Adrenal gland (tissue), 12 donors: ENCODE measurements around the gene METTL14. TPM values are rescaled to one million over a fixed set of nuclear protein-coding genes. Genes with fewer than 3 reads are reported as not detected.

Experiments
- DNase-seq, 7 donors: peaks; one replicate each; pipeline ENCODE4 v3.0.0-alpha.2; 2019 to 2020
- H3K27ac ChIP-seq, 5 donors: fragments of 200-600 bp; sonication (generic) in 4 of 5; 1 replicate in 3 of 5; 2 replicates in 2 of 5; pipeline versions ENCODE4 v1.5.1 to v1.8.0; 2016 to 2020; ENCODE audit warnings: mild to moderate bottlenecking in 1 of 5
- H3K27me3 ChIP-seq: fragments of 200-600 bp; 2 replicates; pipeline ENCODE4 v1.8.0; 2021
- H3K36me3 ChIP-seq, 2 donors: fragments of 200-600 bp; replicated peaks in 1 of 2; 1 replicate in 1 of 2; 2 replicates in 1 of 2; pipeline versions ENCODE4 v1.5.1 to v1.8.0; 2018 to 2022
- H3K4me1 ChIP-seq, 2 donors: fragments of 200-600 bp; replicated peaks in 1 of 2; 1 replicate in 1 of 2; 2 replicates in 1 of 2; pipeline versions ENCODE4 v1.5.1 to v1.8.0; 2018 to 2021
- H3K4me3 ChIP-seq, 4 donors: fragments of 200-600 bp; sonication (generic) in 3 of 4; one replicate each; pipeline ENCODE4 v1.5.1; 2016 to 2018
- H3K9me3 ChIP-seq, 3 donors: fragments of 200-600 bp; sonication (generic) in 1 of 3; replicated peaks in 1 of 3; 1 replicate in 2 of 3; 2 replicates in 1 of 3; pipeline versions ENCODE4 v1.5.1 to v1.8.0; 2016 to 2021
- POLR2A ChIP-seq, 2 donors: fragments of 450-650 bp; IDR thresholded peaks; one replicate each; pipeline ENCODE4 v1.6.1; 2017; ENCODE audit warnings: antibody characterized with exemption in 2 of 2, mild to moderate bottlenecking in 2 of 2, moderate library complexity in 1 of 2
- WGBS, 4 donors: extraction: QIAGEN DNeasy Blood & Tissue Kit in 2 of 4; methylation state at CpG; one replicate each; pipeline versions ENCODE4 v1.1.5 to v1.1.7; 2013 to 2017; 5-methylcytosine and 5-hydroxymethylcytosine counted together
- intact Hi-C, 2 donors: fragments of 100-400 bp; cut with DNase I; formaldehyde crosslinking; loops; one replicate each; pipeline versions ENCODE4 v1.14.1 to v1.15.0; 2022 to 2023
- polyA plus RNA-seq, 3 donors: library from polyadenylated mRNA; stranded (reverse); fragments of 200-250 nt in 2 of 3; fragments of 350-450 nt in 1 of 3; fragmentation: Illumina TruSeq in 1 of 3; extraction: RNeasy Lipid Tissue Mini Kit (QIAGEN cat#74804) in 1 of 3; gene quantifications; one replicate each; pipeline ENCODE4 v1.2.3, GENCODE V29; 2013 to 2014
- small RNA-seq, 2 donors: library from RNA; depleted of rRNA; stranded (forward); fragments of <200 nt; gene quantifications; one replicate each; pipeline ENCODE3, GENCODE V24; 2016
- total RNA-seq, 9 donors: library from RNA; depleted of rRNA in 4 of 9; stranded (reverse); fragments of >200 nt in 4 of 9; fragments of 120-200 nt in 1 of 9; fragmentation: NEBNext Ultra II Directional in 1 of 9; extraction: Animal tissue kit (Norgen Biotek cat#: 25700) in 1 of 9; gene quantifications; one replicate each; pipeline versions ENCODE4 v1.1.0 to v1.2.4, GENCODE V29; 2013 to 2023
- TF ChIP-seq, protein P1 (sequence below), 6 experiments: fragments of 450-650 bp in 4 of 6; fragments of 200-600 bp in 2 of 6; sonication (generic) in 1 of 6; IDR thresholded peaks; 1 replicate in 5 of 6; 2 replicates in 1 of 6; pipeline versions ENCODE4 v1.5.1 to v1.8.0; 2016 to 2021; ENCODE audit warnings: antibody characterized with exemption in 6 of 6, mild to moderate bottlenecking in 2 of 6, moderate library complexity in 1 of 6
- donor health status: healthy with polysubstance abuse.
- donor health status: Bipolar disorder and iron deficiency.
- donor health status: DM: yes; HTN: yes; CAD: no.
- donor health status: DM: no; HTN: no; CAD: no.
- donor health status: DM: no; HTN: no; CAD: no.
- donor health status: DM: yes; HTN: yes; CAD: no.

Gene METTL14
- total and polyA plus RNA-seq, 12 donors: 5.1 to 50.8 (median 33.6) TPM

GRCh38 chr4:118761397-118762016 is 76.3 kb downstream of the METTL14 start:
- no peak for DNase-seq
- H3K4me3 ChIP-seq: no peak overlapping the region
- H3K9me3 ChIP-seq: no peaks in the 10 kb centered on the region
- H3K27me3 ChIP-seq: no peaks in the 10 kb centered on the region
- no peak for TF ChIP-seq POLR2A (IDR thresholded peaks at IDR 0.05)
- TF ChIP-seq, protein P1, sequence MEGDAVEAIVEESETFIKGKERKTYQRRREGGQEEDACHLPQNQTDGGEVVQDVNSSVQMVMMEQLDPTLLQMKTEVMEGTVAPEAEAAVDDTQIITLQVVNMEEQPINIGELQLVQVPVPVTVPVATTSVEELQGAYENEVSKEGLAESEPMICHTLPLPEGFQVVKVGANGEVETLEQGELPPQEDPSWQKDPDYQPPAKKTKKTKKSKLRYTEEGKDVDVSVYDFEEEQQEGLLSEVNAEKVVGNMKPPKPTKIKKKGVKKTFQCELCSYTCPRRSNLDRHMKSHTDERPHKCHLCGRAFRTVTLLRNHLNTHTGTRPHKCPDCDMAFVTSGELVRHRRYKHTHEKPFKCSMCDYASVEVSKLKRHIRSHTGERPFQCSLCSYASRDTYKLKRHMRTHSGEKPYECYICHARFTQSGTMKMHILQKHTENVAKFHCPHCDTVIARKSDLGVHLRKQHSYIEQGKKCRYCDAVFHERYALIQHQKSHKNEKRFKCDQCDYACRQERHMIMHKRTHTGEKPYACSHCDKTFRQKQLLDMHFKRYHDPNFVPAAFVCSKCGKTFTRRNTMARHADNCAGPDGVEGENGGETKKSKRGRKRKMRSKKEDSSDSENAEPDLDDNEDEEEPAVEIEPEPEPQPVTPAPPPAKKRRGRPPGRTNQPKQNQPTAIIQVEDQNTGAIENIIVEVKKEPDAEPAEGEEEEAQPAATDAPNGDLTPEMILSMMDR (IDR thresholded peaks at IDR 0.05): no peak
- H3K4me1 ChIP-seq: peaks cover 20 to 63% of the 10 kb centered on the region in 2 donors
- WGBS, 4 donors: 68 to 79% (median 71%) methylated on average over 2 of the region's 2 CpGs
- intact Hi-C loops: loop anchor here in 1 of 2 donors (10.0 kb wide), 2 partner anchors 103 to 203 kb away; no protein-coding TSS in a partner anchor
- peaks cover 0 to 8% of the 10 kb centered on the region in 2 donors for H3K36me3 ChIP-seq
- H3K27ac ChIP-seq: peak overlapping the region in 2 of 5 donors; percentile 35 to 38

- H3K9me3 ChIP-seq: no peaks in the 10 kb centered on the region
- H3K4me3 ChIP-seq: no peak overlapping the region
- H3K27me3 ChIP-seq: no peaks in the 10 kb centered on the region
- peak overlapping the region in 2 of 5 donors; percentile 35 to 54 for H3K27ac ChIP-seq
- H3K36me3 ChIP-seq: peaks cover 0 to 15% of the 10 kb centered on the region in 2 donors
- no peak for DNase-seq
- intact Hi-C loops: loop anchor here in 1 of 2 donors (10.0 kb wide), 2 partner anchors 103 to 203 kb away; no protein-coding TSS in a partner anchor
- H3K4me1 ChIP-seq: peaks cover 20 to 63% of the 10 kb centered on the region in 2 donors
- TF ChIP-seq, protein P1 (IDR thresholded peaks at IDR 0.05): no peak
- TF ChIP-seq POLR2A (IDR thresholded peaks at IDR 0.05): no peak
- 80 to 89% (median 87%) methylated on average over 5 of the region's 5 CpGs for WGBS, 4 donors
Observed at GRCh38 chr4:118762155-118762554, 77.0 kb downstream of the METTL14 start.

- peaks cover 20 to 63% of the 10 kb centered on the region in 2 donors for H3K4me1 ChIP-seq
- 54 to 65% (median 63%) methylated on average over 3 of the region's 3 CpGs for WGBS, 4 donors
- DNase-seq: no peak
- intact Hi-C loops: loop anchor here in 1 of 2 donors (10.0 kb wide), 2 partner anchors 102 to 202 kb away; no protein-coding TSS in a partner anchor
- H3K27me3 ChIP-seq: no peaks in the 10 kb centered on the region
- H3K4me3 ChIP-seq: no peak overlapping the region
- peaks cover 0 to 22% of the 10 kb centered on the region in 2 donors for H3K36me3 ChIP-seq
- peak overlapping the region in 1 of 5 donors; percentile 53 for H3K27ac ChIP-seq
- TF ChIP-seq, protein P1 (IDR thresholded peaks at IDR 0.05): no peak
- no peak for TF ChIP-seq POLR2A (IDR thresholded peaks at IDR 0.05)
- H3K9me3 ChIP-seq: no peaks in the 10 kb centered on the region
Observed at GRCh38 chr4:118762730-118763477, 77.7 kb downstream of the METTL14 start.

Small RNAs within 50 kb of the gene (small RNA-seq; reads per million reads assigned to genes)
- 0 reads per million in 2 donors for gene SEPT14P4

Other genes starting within 250 kb of the METTL14 start
- gene SEC24D, start 150.7 kb downstream of the METTL14 start, total RNA-seq: 10 to 100 TPM; 25.5 to 76.7 (median 34.4) TPM
- 10 to 100 TPM in 1 of 3 donors, 1 to 10 TPM in 2; 5.3 to 93.6 (median 7.2) TPM for gene SEC24D, start 150.7 kb downstream of the METTL14 start, polyA plus RNA-seq
- gene SYNPO2, start 203.5 kb downstream of the METTL14 start, total RNA-seq: 10 to 100 TPM in 8 of 9 donors, 1 to 10 TPM in 1; 4.5 to 49.0 (median 28.3) TPM
- 10 to 100 TPM in 2 of 3 donors, 1 to 10 TPM in 1; 8.5 to 15.0 (median 12.1) TPM for gene SYNPO2, start 203.5 kb downstream of the METTL14 start, polyA plus RNA-seq